Inflammatory macrophage (primary cell): ENCODE results near the gene KCNMA1.

ENCODE experiments used
- DNase-seq, 2 donors: peaks; one replicate each; pipeline ENCODE4 v3.0.0-alpha.2; 2020 to 2022

KCNMA1 gene

DNA sequence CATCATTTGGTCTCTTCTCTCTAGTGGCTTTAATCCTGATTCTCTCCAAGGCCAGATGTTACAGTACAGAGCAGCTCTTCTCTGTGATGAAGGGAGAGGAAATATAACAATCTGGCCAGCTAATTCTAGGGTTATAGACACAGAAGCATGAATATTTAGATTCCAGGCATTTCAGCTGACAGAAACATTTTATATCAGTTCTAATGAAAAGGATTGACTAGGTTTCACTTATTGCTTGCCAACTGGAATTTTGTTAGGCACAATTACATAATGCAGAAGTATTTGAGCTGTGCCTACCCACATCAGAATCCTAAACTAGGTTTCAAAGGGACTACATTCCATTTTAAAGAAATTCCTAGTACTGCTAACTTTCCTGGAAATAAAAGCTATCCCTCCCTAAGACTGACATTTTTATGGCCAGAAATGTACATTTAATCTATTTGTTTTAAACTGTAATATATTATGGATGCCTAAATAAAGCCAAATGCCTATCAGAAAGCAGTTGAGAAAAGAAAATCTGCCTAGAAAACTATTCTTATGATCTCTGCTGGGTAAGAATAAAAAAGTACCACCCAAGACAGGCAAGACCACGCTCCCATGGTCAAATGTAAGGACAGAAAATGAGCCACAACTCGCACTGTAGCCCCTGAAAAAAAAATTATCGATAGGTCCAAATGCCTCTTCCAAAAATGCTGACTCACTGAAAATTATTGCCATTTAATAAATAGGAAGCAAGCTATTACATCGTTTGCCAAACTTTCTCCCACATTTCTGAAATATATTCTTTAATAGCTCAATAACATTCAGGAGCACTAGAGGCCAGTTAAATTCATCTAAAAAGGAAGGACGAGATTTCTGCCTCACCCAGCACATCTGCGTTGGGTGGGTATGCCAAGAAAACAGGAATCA is 498.1 kb downstream of the KCNMA1 start:
- DNase-seq = no peak

DNA sequence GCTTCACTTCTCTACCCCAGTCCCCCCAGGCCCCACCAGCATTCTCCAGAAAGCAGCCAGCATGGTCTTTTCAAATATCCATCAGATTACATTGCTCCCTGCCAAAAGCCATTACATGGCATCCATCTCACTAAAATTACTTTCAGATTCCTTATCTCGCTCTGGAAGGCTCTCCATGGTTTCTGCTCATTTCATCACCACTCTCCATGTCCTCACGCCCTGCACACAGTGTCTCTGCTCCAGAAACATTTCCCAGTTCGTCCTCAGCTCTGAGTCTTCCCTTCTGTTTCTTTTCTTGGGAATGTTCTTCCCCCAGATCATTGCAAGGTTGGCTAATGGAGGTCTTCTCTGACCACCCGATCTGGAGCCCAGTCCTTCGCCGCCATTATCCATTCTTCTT is 499.1 kb downstream of the KCNMA1 start:
- no peak for DNase-seq

DNA sequence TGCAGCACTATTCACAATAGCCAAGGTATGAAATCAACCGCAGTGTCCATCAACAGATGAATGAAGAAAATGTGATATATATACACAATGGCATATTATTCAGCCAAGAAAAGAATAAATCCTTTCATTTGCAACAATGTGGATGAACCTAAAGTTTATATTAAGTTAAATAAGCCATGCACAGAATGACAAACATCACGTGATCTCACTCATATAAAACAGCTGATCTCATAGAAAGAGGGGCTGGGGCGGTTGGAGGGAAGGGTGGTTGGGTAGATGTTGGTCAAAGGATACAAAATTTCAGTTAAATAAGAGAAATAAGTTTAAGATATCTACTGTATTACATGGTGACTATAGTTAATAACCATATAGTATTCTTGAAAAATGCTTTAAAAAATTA is 502.1 kb downstream of the KCNMA1 start:
- DNase-seq = no peak

DNA sequence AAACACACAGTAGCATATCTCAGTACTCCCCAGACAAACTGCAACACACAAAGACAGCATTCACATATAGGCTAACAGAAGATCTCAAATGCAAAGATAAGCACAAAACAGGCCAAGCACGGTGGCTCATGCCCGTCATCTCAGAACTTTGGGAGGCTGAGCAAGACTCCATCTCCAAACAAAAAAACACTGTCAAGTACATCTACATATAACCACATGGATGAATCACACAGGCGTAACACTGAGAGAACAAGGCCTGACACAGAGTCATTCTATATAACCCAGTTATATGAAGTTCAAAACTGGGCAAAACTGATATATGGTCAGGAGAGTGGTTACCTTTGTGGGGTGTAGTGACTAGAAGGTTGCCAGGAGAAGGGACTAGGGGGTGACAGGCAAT is 506.4 kb downstream of the KCNMA1 start:
- DNase-seq = no peak

DNA sequence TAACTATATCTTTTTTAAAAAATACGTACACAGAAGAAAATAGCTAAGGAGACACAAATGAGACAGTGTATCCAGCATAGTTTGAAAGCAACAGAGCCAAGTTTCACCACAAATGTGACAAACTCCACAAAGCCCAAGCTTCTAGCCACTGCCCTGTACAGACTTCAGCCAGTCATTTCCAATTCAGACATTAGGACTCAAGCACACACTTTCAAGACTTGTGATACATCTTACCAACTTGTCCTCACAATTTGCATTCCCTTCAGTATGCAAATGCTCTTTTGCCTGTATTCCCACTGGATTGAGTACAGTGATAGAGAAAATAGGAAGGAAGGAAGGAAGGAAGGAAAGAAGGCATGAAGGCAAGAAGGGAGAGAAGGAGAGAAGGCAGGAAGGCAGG is 510.4 kb downstream of the KCNMA1 start:
- no peak for DNase-seq

DNA sequence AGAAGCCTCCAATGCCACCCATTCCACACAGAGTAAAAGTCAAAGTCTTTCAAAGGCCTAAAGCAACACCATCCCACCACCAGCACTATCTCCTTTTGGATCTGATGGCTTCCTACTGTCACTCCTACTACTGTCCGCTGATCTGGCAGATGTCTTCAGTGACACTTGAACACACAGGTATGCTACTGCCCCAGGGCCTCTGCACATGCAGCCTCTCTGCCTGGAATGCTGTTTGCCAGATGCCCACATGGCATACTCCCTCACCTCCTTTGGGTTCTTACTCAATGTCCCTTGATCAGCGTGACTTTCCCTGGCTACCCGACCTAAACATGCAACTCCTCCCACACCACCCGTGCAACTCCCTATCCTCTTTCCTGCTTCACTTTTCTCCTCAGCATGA is 512.4 kb downstream of the KCNMA1 start:
- no peak for DNase-seq

DNA sequence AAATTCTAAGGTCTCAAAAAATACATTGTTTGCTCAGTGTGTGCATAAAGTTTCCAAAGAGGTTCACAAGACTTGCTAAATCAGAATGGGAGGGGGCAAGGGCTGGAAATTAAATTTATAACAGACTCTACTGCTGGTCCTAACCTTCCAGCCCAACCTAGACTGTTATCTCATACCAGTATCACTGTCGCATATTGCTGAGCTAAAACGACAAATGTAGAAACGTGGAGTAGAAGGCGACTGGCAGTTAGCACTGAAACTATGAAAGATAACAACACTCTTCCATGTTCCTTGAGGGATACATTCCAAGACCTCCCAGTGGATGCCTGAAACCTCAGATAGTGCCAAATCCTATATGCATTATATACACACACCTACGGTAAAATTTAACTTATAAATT is 514.3 kb downstream of the KCNMA1 start:
- no peak for DNase-seq

DNA sequence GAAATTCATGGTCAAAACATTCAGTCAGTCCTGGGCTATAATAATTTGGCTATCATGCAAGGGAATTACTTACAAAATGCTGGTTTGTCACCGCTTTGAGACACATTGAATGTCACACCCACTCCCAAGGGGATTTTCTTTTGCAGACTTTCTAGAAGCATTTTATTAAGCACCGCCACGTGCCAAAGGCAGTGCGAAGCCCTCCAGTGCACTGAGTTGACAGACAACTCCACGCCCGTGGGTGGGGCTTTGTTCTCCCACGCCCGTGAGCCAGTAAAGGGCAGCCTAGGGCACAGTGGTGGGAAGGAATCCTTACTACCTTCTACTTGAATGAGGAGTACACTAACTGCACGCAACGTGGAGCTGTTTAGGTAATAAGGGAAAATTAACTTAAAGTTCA is 515.8 kb downstream of the KCNMA1 start:
- DNase-seq = no peak

DNA sequence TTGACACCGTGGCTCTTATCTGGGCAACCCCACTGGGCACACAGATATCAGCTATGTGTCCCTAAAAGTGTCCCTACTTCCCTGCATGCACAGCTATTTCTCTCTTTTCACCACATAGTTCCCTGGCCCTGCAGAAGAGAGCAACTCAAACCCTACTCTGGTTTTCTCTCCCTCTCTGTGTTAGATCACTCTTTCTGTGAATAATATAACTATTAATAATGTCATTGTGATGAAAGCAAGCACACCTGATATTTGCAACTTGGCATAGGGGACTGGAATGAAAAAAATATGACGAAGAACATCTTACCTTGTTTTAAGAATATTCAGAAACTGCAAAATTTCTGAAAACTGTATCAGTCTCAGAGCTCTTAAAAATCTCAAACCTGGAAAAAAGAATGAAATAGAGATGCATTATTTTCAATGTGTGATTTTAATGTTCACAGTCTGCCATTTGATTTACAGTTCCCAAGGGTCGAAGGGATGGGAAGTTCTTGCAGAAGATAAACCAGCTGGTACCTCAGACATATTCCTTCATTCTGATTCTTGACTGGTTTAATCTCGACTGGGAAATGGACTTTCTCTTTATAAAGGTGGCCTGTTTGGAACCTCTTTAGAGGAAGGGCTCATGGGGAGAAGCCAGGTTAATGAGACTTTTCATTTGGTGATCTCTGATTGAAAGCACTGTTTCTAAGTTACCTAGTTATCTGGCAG is 516.8 kb downstream of the KCNMA1 start:
- DNase-seq = no peak

DNA sequence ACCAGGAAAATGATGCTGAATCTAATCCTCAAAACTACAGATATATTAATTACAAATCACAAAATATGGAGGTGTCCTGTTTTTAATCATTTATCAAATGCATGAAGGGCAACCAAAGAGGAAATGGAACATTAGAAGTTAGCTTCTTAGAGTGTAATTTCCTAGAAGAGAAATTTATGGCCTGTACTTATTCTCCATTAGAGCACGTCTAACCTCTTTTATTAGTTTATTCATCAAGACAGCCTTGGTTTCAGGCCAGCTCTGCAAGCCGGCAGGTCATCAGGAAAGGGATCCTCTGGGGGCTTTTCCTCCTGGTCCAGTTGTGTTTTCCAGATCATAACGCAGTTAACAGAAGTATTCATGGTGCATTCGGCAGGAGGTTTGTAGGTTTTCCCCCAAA is 517.6 kb downstream of the KCNMA1 start:
- no peak for DNase-seq

DNA sequence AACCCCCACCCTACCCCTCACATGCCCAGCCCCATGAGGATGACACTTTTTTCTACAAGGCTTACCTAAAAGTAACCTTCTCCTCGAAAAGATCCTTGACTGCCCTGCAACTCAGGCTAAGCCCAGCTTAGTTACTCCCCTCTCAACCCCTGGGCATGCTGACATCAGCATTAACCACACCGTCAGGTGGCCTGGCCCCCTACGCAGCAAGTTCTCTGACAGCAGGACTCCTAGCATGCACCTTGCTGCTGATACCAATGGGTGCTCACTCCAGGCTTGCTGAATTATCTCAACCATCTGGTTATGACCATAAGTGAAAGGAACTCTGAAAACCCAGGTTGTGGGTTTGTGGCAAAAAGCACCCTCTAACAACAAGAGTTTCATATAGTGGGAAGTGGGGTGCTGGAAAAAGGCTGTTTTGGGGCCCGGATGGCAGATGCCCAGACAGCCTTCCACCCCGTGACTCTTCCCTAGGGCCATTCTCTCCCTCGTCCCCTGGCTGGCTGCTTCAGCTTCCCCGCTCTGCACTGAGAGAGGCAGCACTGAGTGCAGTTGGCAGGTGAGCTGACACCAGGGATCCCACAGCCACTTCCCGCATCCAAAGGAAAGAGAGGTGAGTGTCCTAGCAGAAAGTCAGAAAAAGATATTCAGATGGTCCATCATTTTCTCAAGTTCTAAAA is 518.9 kb downstream of the KCNMA1 start:
- DNase-seq = no peak

DNA sequence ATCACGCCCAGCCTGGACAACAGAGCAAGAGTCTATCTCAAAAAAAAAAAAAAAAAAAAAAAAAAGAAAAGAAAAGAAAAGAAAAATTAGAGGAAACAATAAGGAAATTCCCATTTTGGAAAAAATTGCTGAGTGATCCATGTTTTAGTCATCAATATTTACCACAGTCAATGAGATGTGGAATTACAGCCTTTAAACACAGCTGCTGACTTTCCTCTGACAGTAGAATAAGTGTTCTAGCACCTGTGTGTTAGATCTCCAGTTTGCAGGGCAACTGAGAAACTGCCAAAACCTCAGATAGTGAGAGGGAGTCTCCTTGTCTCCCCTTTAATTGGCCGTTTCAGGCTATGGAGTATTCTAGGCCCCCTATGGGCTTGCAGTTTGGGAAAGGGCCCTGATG is 520.1 kb downstream of the KCNMA1 start:
- DNase-seq = no peak

DNA sequence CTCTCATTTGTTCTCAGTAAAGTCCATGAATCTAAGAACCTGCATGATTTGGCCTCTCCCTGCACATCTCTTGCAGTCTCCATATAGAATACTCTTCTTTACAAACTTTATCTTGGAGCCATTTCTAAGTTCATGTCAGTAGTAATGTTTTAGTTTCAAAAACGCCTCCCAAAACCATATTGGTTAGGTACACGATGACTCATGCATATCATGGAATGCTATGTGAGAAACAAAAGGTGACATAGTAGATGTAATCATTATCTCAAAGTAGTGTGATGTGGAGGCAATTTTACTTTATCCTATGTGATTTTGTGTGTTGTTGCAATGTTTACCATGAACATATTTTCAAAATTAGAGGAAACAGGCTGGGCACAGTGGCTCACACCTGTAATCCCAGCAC is 520.7 kb downstream of the KCNMA1 start:
- DNase-seq = no peak

DNA sequence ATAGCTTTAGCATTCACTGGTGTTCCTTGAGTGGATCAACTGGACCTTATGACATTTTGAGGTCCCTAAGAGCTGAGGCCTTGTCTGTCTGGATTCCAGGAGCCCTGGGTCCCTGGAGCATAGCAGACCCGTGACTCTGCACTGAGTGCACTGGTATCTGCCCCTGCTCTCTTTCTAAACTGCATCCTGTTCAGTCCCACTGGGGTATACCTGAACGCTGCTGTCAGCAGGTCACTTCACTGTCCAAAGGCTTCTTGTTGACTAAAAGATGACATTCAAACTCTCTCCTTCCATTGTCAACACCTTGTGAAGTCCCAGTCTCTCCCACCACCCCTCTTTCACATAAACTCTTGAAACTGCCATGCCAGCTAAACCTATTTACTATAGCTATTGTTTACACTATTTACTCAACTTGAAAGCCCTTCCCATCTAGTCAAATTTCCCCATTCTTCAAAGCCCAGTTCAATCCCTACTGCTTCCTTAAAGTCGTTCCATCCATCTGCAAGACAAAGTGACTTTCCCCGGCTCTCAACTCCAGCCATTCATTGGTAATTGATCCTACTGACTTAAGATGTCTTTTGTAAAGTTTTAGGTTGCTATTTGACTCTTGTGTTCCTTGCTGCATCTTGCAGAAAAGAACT is 523.3 kb downstream of the KCNMA1 start:
- DNase-seq = no peak

DNA sequence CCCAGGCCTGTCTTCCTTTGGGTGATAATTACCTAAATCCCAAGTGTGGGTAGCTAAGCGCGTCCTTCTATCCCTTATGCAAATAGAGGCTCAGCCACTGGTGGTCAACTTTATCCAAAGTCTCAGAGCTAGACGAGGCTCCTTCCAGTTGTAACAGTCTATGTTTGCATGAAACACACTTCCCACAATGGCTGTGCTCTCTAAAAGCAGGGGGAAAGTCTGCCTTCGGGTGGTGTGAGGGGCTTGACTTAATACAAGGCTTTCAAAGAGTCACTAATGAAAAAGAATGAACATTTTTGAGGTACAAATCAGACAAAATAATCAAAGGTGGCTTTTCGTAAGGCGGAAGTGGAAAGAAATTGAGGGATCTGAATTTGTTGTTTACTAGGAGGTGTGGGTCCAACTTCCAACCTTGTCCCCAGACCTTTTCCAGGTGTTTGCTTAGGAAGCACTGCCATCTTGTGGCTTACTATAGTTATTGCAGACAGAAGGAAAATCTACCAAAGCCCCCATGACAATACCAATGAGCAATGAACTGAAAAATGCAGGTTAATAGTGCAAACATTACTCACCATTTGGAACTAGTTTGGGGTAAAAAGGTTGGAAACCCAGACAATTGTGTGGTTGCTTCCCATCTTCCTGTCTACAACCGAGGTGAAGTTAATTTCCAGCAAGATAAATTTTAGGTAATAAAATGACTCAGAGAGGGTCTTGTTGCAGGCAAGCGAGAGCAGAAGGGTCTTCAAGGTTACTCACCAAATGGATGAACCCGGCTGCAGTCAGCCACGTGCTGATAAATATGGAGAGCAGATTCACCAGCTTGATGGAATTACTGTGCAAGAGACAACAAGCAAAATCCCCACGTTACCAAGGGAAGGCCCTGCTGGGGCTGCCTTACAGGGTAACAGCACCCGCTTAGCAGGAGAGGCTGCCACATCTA is 525.7 kb downstream of the KCNMA1 start:
- peak; percentile 23 to 34 for DNase-seq

DNA sequence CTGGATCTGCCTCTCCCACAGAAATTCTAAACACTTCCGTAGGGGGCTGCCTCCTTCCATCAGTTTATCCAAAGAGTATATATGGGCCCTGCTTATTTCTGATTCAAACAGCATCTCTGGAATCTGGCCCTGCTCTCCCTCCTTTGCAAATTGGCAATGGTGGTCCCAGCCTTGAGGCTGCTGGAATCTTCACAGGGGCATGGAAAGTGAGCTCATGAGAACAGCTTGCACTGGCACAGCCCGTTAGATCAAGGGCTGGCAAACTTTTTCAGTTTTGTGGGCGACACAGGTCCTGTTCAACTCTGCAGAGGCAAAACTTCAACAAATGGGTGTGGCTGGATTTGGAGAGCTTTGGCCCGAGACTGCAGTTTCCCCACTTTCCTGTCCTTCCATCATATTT is 526.9 kb downstream of the KCNMA1 start:
- DNase-seq = no peak

DNA sequence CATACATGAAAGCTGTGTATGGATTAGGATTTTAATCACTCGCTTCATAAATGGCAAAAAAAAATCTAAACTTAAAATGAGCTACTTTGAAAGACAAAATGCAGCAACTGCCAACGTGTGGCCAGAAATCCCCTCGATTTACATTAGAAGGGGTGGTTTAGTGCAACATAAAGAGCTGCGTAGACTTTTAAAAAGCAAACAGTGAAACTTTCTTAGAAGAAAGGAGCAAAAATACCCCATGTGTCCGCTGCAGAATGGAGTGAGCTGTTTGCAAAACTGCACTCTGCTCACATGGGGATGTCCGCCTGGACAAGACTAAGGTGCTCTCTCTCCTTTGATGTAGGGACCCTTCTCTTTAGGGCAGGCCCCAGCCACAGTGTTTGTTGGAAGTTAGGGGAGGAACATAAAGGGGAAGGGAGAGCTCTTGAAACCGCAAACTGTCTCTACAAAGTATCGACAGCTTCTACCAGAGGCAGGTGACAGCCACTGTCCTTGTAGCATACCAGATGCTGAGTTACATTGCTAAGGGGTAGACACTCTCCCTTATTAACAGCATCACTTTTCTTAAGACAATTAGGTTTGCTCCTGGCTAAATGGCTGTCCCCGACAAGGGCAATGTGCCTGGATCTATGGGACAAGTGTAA is 528.1 kb downstream of the KCNMA1 start:
- DNase-seq = no peak

DNA sequence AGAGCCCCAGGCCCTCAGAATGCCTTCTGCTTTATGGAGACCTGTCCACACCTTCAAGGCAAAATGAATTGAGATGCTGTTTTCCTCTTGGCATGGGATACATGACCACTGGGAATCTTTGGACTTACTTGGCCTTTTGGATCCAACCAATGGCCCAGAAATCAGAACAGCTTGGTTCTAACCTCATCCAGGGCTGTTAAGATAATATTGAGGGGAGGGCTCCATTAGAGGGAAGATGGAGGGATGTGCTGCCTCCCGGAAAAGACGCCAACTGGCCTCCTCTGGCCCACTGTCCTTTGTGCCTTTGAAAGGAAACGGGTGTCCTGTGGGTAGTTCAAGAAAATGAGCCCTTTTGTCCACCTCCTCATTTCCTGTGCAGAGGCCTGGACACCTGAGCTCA is 530.9 kb downstream of the KCNMA1 start:
- DNase-seq = no peak

DNA sequence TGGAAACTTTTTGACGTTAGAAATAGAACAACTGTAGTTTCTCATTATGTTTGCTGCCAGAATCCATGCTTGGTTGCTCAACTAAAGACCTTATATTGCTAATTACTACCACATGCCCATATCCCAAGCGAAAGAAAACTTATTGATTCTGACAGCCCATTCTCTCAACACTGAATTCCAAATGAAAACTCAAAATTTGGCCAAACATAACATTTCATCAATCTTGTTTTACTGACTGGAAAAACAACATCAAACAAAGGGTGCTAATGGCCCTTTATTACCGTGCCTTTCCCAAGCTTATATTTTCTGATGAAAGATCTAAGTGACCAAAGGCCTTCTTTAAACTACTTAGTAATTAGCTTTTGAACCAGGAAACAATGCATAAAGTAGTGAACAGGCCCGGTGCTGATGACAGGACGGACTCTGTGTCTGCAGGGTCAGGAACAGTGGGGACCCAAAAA is 531.8 kb downstream of the KCNMA1 start:
- no peak for DNase-seq

DNA sequence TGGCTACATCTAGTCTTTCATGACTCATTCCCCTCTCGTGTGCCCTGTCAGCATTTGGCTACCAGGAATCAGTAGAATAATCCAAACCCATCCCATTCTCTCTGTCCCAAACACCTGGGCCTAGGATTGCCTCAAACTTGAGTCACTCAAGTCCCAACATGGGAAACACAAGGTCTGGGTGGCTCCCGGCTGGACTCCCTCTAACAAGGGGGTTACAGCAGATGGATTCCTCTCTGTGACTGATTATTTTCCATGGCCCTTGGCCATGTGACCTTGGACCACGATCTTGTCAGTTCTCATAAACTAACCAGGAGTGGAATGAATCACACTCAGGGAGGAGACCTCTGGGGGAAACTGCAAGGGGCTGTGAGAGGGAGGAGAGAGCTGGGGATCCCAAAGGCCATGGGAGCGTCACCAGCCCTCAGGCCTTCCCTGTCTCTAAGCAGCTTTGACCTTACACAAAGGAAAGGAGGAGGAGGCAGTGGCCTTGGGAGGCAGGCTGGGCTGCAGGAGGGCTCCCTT is 533.1 kb downstream of the KCNMA1 start:
- no peak for DNase-seq

DNA sequence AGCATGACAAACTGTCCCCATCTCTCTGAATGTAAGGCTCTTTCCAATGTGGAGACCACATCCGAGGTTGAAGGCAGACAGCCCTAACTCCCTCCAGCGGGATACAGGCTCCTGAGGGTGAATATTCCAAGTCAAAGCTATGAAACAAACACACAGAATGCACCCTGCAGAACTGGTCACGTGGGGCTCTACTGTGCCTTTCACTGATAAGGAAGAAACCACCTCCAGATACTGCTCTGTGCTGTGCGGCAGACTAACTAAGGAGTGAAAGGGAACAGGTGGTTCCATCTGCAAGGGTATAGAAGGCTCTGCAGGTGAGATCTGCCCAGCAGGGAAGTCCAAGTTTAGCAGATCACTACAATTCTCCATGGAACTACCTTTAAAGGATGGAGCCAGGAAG is 534.4 kb downstream of the KCNMA1 start:
- no peak for DNase-seq
